ENCODE results near the gene HESX1. TPM values are rescaled to one million over a fixed set of nuclear protein-coding genes. Genes with fewer than 3 reads are reported as not detected.

Gene HESX1
- total RNA-seq, 2 donors from 2014 or later: 0.75 to 1.2 TPM

GRCh38 chr3:57206423-57206822 lies 6.6 kb upstream of the HESX1 start:
- Histone ChIP-seq H3K4me1 (no peaks in the 10 kb centered on the region), H3K9me3 (no peaks in the 10 kb centered on the region), H3K36me3 (no peaks in the 10 kb centered on the region), H3K27me3 (no peaks in the 10 kb centered on the region), H3K4me3 (no peak overlapping the region), H3K27ac (no peak overlapping the region)
- no peak for TF ChIP-seq CTCF (IDR thresholded peaks at IDR 0.05)
- no peak for DNase-seq (ENCODE audit: low spot score)

GRCh38 chr3:57194641-57195040 lies 5.1 kb downstream of the HESX1 start:
- no peak for DNase-seq (ENCODE audit: low spot score)
- no peak for TF ChIP-seq CTCF (IDR thresholded peaks at IDR 0.05)

GRCh38 chr3:57192028-57192427 lies 7.8 kb downstream of the HESX1 start:
- Histone ChIP-seq H3K27ac (no peak overlapping the region), H3K4me1 (no peaks in the 10 kb centered on the region), H3K9me3 (no peaks in the 10 kb centered on the region), H3K27me3 (no peaks in the 10 kb centered on the region), H3K4me3 (no peak overlapping the region), H3K36me3 (no peaks in the 10 kb centered on the region)
- no peak for DNase-seq (ENCODE audit: low spot score)
- TF ChIP-seq CTCF (IDR thresholded peaks at IDR 0.05): no peak

More at GRCh38 chr3:57194641-57195040, 5.1 kb downstream of the HESX1 start:
- Histone ChIP-seq H3K4me1 (no peaks in the 10 kb centered on the region), H3K27me3 (no peaks in the 10 kb centered on the region), H3K4me3 (no peak overlapping the region), H3K9me3 (no peaks in the 10 kb centered on the region), H3K36me3 (no peaks in the 10 kb centered on the region), H3K27ac (no peak overlapping the region)

GRCh38 chr3:57184526-57184925 lies 15.3 kb downstream of the HESX1 start:
- no peak for TF ChIP-seq CTCF (IDR thresholded peaks at IDR 0.05)
- Histone ChIP-seq H3K9me3 (no peaks in the 10 kb centered on the region), H3K27ac (no peak overlapping the region), H3K36me3 (no peaks in the 10 kb centered on the region), H3K4me3 (no peak overlapping the region), H3K27me3 (no peaks in the 10 kb centered on the region), H3K4me1 (no peaks in the 10 kb centered on the region)
- no peak for DNase-seq (ENCODE audit: low spot score)

GRCh38 chr3:57179580-57180410 lies 20.0 kb downstream of the HESX1 start:
- H3K27me3 ChIP-seq: no peaks in the 10 kb centered on the region
- no peaks in the 10 kb centered on the region for H3K9me3 ChIP-seq
- no peaks in the 10 kb centered on the region for H3K36me3 ChIP-seq
- no peak overlapping the region for H3K4me3 ChIP-seq
- H3K4me1 ChIP-seq: no peaks in the 10 kb centered on the region
- H3K27ac ChIP-seq: no peak overlapping the region
- peak in 1 of 2 donors; percentile 35 for TF ChIP-seq CTCF (IDR thresholded peaks at IDR 0.05)
- no peak for DNase-seq (ENCODE audit: low spot score)

GRCh38 chr3:57176045-57176444 lies 23.7 kb downstream of the HESX1 start:
- Histone ChIP-seq H3K27me3 (no peaks in the 10 kb centered on the region), H3K4me3 (no peak overlapping the region), H3K4me1 (no peaks in the 10 kb centered on the region), H3K36me3 (no peaks in the 10 kb centered on the region), H3K27ac (no peak overlapping the region), H3K9me3 (no peaks in the 10 kb centered on the region)
- DNase-seq (ENCODE audit: low spot score): no peak
- TF ChIP-seq CTCF (IDR thresholded peaks at IDR 0.05): no peak
